Activated CD4-positive, alpha-beta T cell treated with anti-CD3 and anti-CD28 coated beads, Interleukin-2, amount 10 ng/mL, durations not matched to agents 24 days and 14 days (primary cell): ENCODE data around the gene PROSER3. TPM values are rescaled to one million over a fixed set of nuclear protein-coding genes. Genes with fewer than 3 reads are reported as not detected.
"Not testable (repeated sequence)": the region's sequence is repeated elsewhere in the genome, so short reads cannot be mapped to it uniquely, and the experiment has no call there.

Experiments
- DNase-seq: peaks from one replicate; pipeline ENCODE4 v3.0.0; 2022
- H3K27ac Mint-ChIP-seq: one replicate; pipeline ENCODE4 v1.8.0; 2022; ENCODE audit warnings: mild to moderate bottlenecking, mixed read lengths
- H3K27me3 Mint-ChIP-seq: one replicate; pipeline ENCODE4 v1.8.0; 2022; ENCODE audit warnings: mixed read lengths
- H3K36me3 Mint-ChIP-seq: one replicate; pipeline ENCODE4 v1.8.0; 2022; ENCODE audit warnings: low read depth, mild to moderate bottlenecking, mixed read lengths
- H3K4me1 Mint-ChIP-seq: one replicate; pipeline ENCODE4 v1.8.0; 2021; ENCODE audit warnings: mixed read lengths
- H3K4me3 Mint-ChIP-seq: one replicate; pipeline ENCODE4 v1.8.0; 2022; ENCODE audit warnings: mild to moderate bottlenecking, moderate library complexity, mixed read lengths
- H3K9me3 Mint-ChIP-seq: one replicate; pipeline ENCODE4 v1.8.0; 2021; ENCODE audit warnings: mixed read lengths
- intact Hi-C: fragments of 100-400 bp; cut with micrococcal nuclease; formaldehyde crosslinking; loops from one replicate; pipeline ENCODE4 v1.15.1; 2023
- total RNA-seq: library from RNA; stranded (reverse); gene quantifications from 2 replicates; pipeline ENCODE4 v1.2.3, GENCODE V29; 2022

The PROSER3 gene
- total RNA-seq, 1 donor from 2014 or later = 43.6 TPM

- H3K36me3 Mint-ChIP-seq = peaks cover 32% of the 10 kb centered on the region
- no peak overlapping the region for H3K27ac Mint-ChIP-seq
- no peak for DNase-seq
- H3K27me3 Mint-ChIP-seq = peaks cover 2% of the 10 kb centered on the region
- peaks cover 25% of the 10 kb centered on the region for H3K4me1 Mint-ChIP-seq
- intact Hi-C loops = loop anchor here (5.0 kb wide), 2 partner anchors 67 to 143 kb away; partner anchors contain the start of genes HCST and NFKBID
- H3K4me3 Mint-ChIP-seq = peak overlapping the region; percentile 95
- no peaks in the 10 kb centered on the region for H3K9me3 Mint-ChIP-seq
Measured at GRCh38 chr19:35759697-35760096, 1.7 kb downstream of the PROSER3 start.

- Mint-ChIP-seq H3K4me3 (no peak overlapping the region), H3K9me3 (no peaks in the 10 kb centered on the region), H3K36me3 (peaks cover 31% of the 10 kb centered on the region), H3K4me1 (peaks cover 19% of the 10 kb centered on the region), H3K27me3 (peaks cover 2% of the 10 kb centered on the region), H3K27ac (no peak overlapping the region)
- intact Hi-C loops = no loop called here
- DNase-seq = no peak
Measured at GRCh38 chr19:35760711-35761349, 2.9 kb downstream of the PROSER3 start.

GRCh38 chr19:35764432-35765315 is 6.7 kb downstream of the PROSER3 start:
- H3K27me3 Mint-ChIP-seq = no peaks in the 10 kb centered on the region
- H3K36me3 Mint-ChIP-seq = peaks cover 32% of the 10 kb centered on the region
- H3K4me3 Mint-ChIP-seq = no peak overlapping the region
- H3K9me3 Mint-ChIP-seq = no peaks in the 10 kb centered on the region
- H3K4me1 Mint-ChIP-seq = peaks cover 2% of the 10 kb centered on the region
- DNase-seq = no peak
- intact Hi-C loops = no loop called here
- H3K27ac Mint-ChIP-seq = no peak overlapping the region

- peaks cover 27% of the 10 kb centered on the region for H3K36me3 Mint-ChIP-seq
- no peak for DNase-seq
- H3K4me3 Mint-ChIP-seq = no peak overlapping the region
- H3K9me3 Mint-ChIP-seq = no peaks in the 10 kb centered on the region
- no peaks in the 10 kb centered on the region for H3K27me3 Mint-ChIP-seq
- no peaks in the 10 kb centered on the region for H3K4me1 Mint-ChIP-seq
- intact Hi-C loops = no loop called here
- no peak overlapping the region for H3K27ac Mint-ChIP-seq
Measured at GRCh38 chr19:35766571-35767104, 8.7 kb downstream of the PROSER3 start.

GRCh38 chr19:35767288-35768081 is 9.5 kb downstream of the PROSER3 start:
- H3K4me3 Mint-ChIP-seq = no peak overlapping the region
- no peaks in the 10 kb centered on the region for H3K27me3 Mint-ChIP-seq
- no peak overlapping the region for H3K27ac Mint-ChIP-seq
- peaks cover 22% of the 10 kb centered on the region for H3K36me3 Mint-ChIP-seq
- no peaks in the 10 kb centered on the region for H3K9me3 Mint-ChIP-seq
- no peaks in the 10 kb centered on the region for H3K4me1 Mint-ChIP-seq
- intact Hi-C loops = no loop called here
- DNase-seq = no peak

- no peak for DNase-seq
- no peaks in the 10 kb centered on the region for H3K4me1 Mint-ChIP-seq
- no peak overlapping the region for H3K4me3 Mint-ChIP-seq
Measured at GRCh38 chr19:35768082-35768421, 10.1 kb downstream of the PROSER3 start.

GRCh38 chr19:35772362-35772761 is 14.4 kb downstream of the PROSER3 start:
- H3K27ac Mint-ChIP-seq, intact Hi-C loops, H3K27me3 Mint-ChIP-seq, H3K9me3 Mint-ChIP-seq, H3K4me3 Mint-ChIP-seq, DNase-seq: not testable (repeated sequence)
- Mint-ChIP-seq H3K36me3 (peaks cover 11% of the 10 kb centered on the region), H3K4me1 (peaks cover 23% of the 10 kb centered on the region)

More at GRCh38 chr19:35768082-35768421, 10.1 kb downstream of the PROSER3 start:
- intact Hi-C loops = no loop called here
- no peaks in the 10 kb centered on the region for H3K9me3 Mint-ChIP-seq
- peaks cover 22% of the 10 kb centered on the region for H3K36me3 Mint-ChIP-seq
- H3K27me3 Mint-ChIP-seq = no peaks in the 10 kb centered on the region
- no peak overlapping the region for H3K27ac Mint-ChIP-seq

GRCh38 chr19:35773020-35773806 is 15.2 kb downstream of the PROSER3 start:
- Mint-ChIP-seq H3K4me1 (peaks cover 24% of the 10 kb centered on the region), H3K36me3 (peaks cover 9% of the 10 kb centered on the region), H3K27ac (no peak overlapping the region), H3K4me3 (no peak overlapping the region), H3K9me3 (no peaks in the 10 kb centered on the region), H3K27me3 (no peaks in the 10 kb centered on the region)
- intact Hi-C loops = no loop called here
- no peak for DNase-seq

- Mint-ChIP-seq H3K4me1 (peaks cover 26% of the 10 kb centered on the region), H3K27ac (no peak overlapping the region), H3K36me3 (peaks cover 8% of the 10 kb centered on the region), H3K9me3 (no peaks in the 10 kb centered on the region), H3K4me3 (peak overlapping the region; percentile 88), H3K27me3 (no peaks in the 10 kb centered on the region)
- intact Hi-C loops = loop anchor here (1.0 to 5.0 kb wide), 6 partner anchors 16 to 157 kb away; partner anchors contain the start of genes APLP1, PROSER3, PSENEN and U2AF1L4
- no peak for DNase-seq
Measured at GRCh38 chr19:35774274-35775045, 16.5 kb downstream of the PROSER3 start.

GRCh38 chr19:35775046-35775297 is 17.0 kb downstream of the PROSER3 start:
- Mint-ChIP-seq H3K27me3 (no peaks in the 10 kb centered on the region), H3K4me3 (peak overlapping the region; percentile 88), H3K9me3 (no peaks in the 10 kb centered on the region), H3K36me3 (peaks cover 10% of the 10 kb centered on the region), H3K4me1 (peaks cover 26% of the 10 kb centered on the region), H3K27ac (peak overlapping the region; percentile 52)
- intact Hi-C loops = loop anchor here (1.0 to 5.0 kb wide), 6 partner anchors 17 to 156 kb away; partner anchors contain the start of genes APLP1, PROSER3, PSENEN and U2AF1L4
- DNase-seq = no peak

- intact Hi-C loops = loop anchor here (1.0 to 5.0 kb wide), 6 partner anchors 17 to 156 kb away; partner anchors contain the start of genes APLP1, PROSER3, PSENEN and U2AF1L4
- Mint-ChIP-seq H3K27me3 (no peaks in the 10 kb centered on the region), H3K36me3 (peaks cover 8% of the 10 kb centered on the region), H3K4me1 (peaks cover 26% of the 10 kb centered on the region), H3K9me3 (no peaks in the 10 kb centered on the region), H3K27ac (peak within 1 kb of the TSS; percentile 71), H3K4me3 (peak within 1 kb of the TSS; percentile 88)
- peak; percentile 100 for DNase-seq
Measured at GRCh38 chr19:35775298-35776101, 17.5 kb downstream of the PROSER3 start, which contains the start of gene ARHGAP33. Gene ARHGAP33 (plus strand): TSS chr19:35775564. CDS start chr19:35775659, 95 bp downstream.
